GM12878 (cell line): ENCODE measurements around the gene F2RL1. TPM values are rescaled to one million over a fixed set of nuclear protein-coding genes. Genes with fewer than 3 reads are reported as not detected.

Experiments used
- ATF3 ChIP-seq: IDR thresholded peaks from 2 replicates; pipeline ENCODE4 v1.6.1; 2011; ENCODE audit warnings: low read depth, mild to moderate bottlenecking, low read length, moderate library complexity, borderline replicate concordance; ENCODE audit errors: extremely low read depth
- CBX3 ChIP-seq: fragments of 200-600 bp; sonication (generic); IDR thresholded peaks from 2 replicates; pipeline ENCODE4 v1.6.1; 2016; ENCODE audit warnings: low read depth, borderline replicate concordance
- HDAC6 ChIP-seq: fragments of 200-600 bp; sonication (generic); IDR thresholded peaks from one replicate; pipeline ENCODE4 v1.8.0; 2017; ENCODE audit warnings: antibody characterized with exemption; ENCODE audit not compliant: unreplicated experiment
- IKZF2 ChIP-seq, 2 experiments: fragments of 450-650 bp; IDR thresholded peaks; 2 replicates each; pipeline ENCODE4 v1.6.1; 2017; ENCODE audit warnings: mild to moderate bottlenecking in 2 of 2, moderate library complexity in 2 of 2
- IRF4 ChIP-seq: IDR thresholded peaks from 2 replicates; pipeline ENCODE4 v1.6.1; 2011; ENCODE audit warnings: low read depth, low read length
- NFXL1 ChIP-seq: fragments of 450-650 bp; IDR thresholded peaks from 2 replicates; pipeline ENCODE4 v1.6.1; 2017; ENCODE audit warnings: antibody characterized with exemption, mild to moderate bottlenecking, borderline replicate concordance
- NR2C2 ChIP-seq: IDR thresholded peaks from 2 replicates; pipeline ENCODE4 v1.6.1; 2011; ENCODE audit warnings: borderline replicate concordance, low read depth; ENCODE audit not compliant: control insufficient read depth, insufficient read length
- PKNOX1 ChIP-seq: fragments of 450-650 bp; IDR thresholded peaks from 2 replicates; pipeline ENCODE4 v1.6.1; 2016; ENCODE audit warnings: mild to moderate bottlenecking
- POLR2A ChIP-seq: IDR thresholded peaks from 2 replicates; pipeline ENCODE4 v1.6.1; 2011; ENCODE audit warnings: low read depth, mild to moderate bottlenecking, low read length
- POLR2AphosphoS2 ChIP-seq: IDR thresholded peaks from 2 replicates; pipeline ENCODE4 v1.6.1; 2011; ENCODE audit warnings: low read depth, mild to moderate bottlenecking, low read length, improper control_type of control experiment, moderate library complexity
- RBBP5 ChIP-seq: fragments of 200-600 bp; sonication (generic); conservative IDR thresholded peaks from 2 replicates; pipeline ENCODE4 v1.6.1; 2016
- RCOR1 ChIP-seq: conservative IDR thresholded peaks from 2 replicates; pipeline ENCODE4 v1.6.1; 2012; ENCODE audit warnings: low read depth, low read length, improper control_type of control experiment
- RFX5 ChIP-seq: IDR thresholded peaks from 2 replicates; pipeline ENCODE4 v1.6.1; 2011; ENCODE audit warnings: low read depth, low read length, improper control_type of control experiment
- SMC3 ChIP-seq: IDR thresholded peaks from 2 replicates; pipeline ENCODE4 v1.6.1; 2011; ENCODE audit warnings: low read length, improper control_type of control experiment, borderline replicate concordance
- YY1 ChIP-seq: IDR thresholded peaks from 2 replicates; pipeline ENCODE4 v1.6.1; 2011; ENCODE audit warnings: low read depth, mild to moderate bottlenecking, low read length
- ZNF622 ChIP-seq: fragments of 450-650 bp; IDR thresholded peaks from 2 replicates; pipeline ENCODE4 v1.6.1; 2017; ENCODE audit warnings: mild to moderate bottlenecking, inconsistent platforms
- polyA plus RNA-seq, 11 experiments: library from polyadenylated mRNA; depleted of rRNA in 4 of 11; unstranded in 6 of 11; stranded (reverse) in 5 of 11; fragments of >200 nt; fragmentation: Nextera tagmentation in 4 of 11; fragmentation: Illumina TruSeq in 1 of 11; extraction: Ambion mirVana in 4 of 11; extraction: Trizol in 1 of 11; gene quantifications; 1 replicate in 1 of 11; 2 replicates in 10 of 11; pipeline versions ENCODE4 v1.2.1 to v1.2.3, GENCODE V29; 2011 to 2016; ENCODE audit warnings: inconsistent platforms in 2 of 11, missing spikeins in 2 of 11, low read depth in 1 of 11
- total RNA-seq, 4 experiments: library from RNA; depleted of rRNA in 3 of 4; stranded (reverse); fragments of >200 nt in 3 of 4; fragmentation: Illumina TruSeq in 1 of 4; extraction: Trizol in 1 of 4; gene quantifications; 2 replicates each; pipeline versions ENCODE4 v1.2.1 to v1.2.3, GENCODE V29; 2013 to 2021
- TF ChIP-seq, protein P1 (sequence below): fragments of 450-650 bp; formaldehyde crosslinking; IDR thresholded peaks from 2 replicates; pipeline ENCODE4 v1.5.0; 2022; ENCODE audit warnings: mild to moderate bottlenecking, missing genetic modification characterization
- TF ChIP-seq, protein P2 (sequence below): IDR thresholded peaks from 2 replicates; pipeline ENCODE4 v1.6.1; 2012; ENCODE audit warnings: low read length, inconsistent platforms
- TF ChIP-seq, protein P3 (sequence below): IDR thresholded peaks from 2 replicates; pipeline ENCODE4 v1.6.1; 2012; ENCODE audit warnings: improper control_type of control experiment, low read depth, low read length; ENCODE audit not compliant: insufficient replicate concordance
- TF ChIP-seq, protein P4 (sequence below): fragments of 450-650 bp; IDR thresholded peaks from 2 replicates; pipeline ENCODE4 v1.6.1; 2014; ENCODE audit warnings: mild to moderate bottlenecking

The F2RL1 gene
- total and polyA plus RNA-seq, 10 of the 15 experiments (the other 5 are each of a cell fraction or from before 2014, with no cell fraction given): 0.04 to 0.10 TPM; not detected in 8

- TF ChIP-seq, protein P1, sequence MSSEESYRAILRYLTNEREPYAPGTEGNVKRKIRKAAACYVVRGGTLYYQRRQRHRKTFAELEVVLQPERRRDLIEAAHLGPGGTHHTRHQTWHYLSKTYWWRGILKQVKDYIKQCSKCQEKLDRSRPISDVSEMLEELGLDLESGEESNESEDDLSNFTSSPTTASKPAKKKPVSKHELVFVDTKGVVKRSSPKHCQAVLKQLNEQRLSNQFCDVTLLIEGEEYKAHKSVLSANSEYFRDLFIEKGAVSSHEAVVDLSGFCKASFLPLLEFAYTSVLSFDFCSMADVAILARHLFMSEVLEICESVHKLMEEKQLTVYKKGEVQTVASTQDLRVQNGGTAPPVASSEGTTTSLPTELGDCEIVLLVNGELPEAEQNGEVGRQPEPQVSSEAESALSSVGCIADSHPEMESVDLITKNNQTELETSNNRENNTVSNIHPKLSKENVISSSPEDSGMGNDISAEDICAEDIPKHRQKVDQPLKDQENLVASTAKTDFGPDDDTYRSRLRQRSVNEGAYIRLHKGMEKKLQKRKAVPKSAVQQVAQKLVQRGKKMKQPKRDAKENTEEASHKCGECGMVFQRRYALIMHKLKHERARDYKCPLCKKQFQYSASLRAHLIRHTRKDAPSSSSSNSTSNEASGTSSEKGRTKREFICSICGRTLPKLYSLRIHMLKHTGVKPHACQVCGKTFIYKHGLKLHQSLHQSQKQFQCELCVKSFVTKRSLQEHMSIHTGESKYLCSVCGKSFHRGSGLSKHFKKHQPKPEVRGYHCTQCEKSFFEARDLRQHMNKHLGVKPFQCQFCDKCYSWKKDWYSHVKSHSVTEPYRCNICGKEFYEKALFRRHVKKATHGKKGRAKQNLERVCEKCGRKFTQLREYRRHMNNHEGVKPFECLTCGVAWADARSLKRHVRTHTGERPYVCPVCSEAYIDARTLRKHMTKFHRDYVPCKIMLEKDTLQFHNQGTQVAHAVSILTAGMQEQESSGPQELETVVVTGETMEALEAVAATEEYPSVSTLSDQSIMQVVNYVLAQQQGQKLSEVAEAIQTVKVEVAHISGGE (CRISPR knock-in tag): no peak
- TF ChIP-seq NFXL1 (no peak), ZNF622 (no peak), ATF3 (no peak), NR2C2 (no peak), SMC3 (no peak), HDAC6 (no peak), RCOR1 (no peak), RBBP5 (no peak), RFX5 (no peak), IRF4 (no peak), PKNOX1 (no peak), CBX3 (no peak), YY1 (no peak), POLR2AphosphoS2 (no peak), IKZF2 (IDR thresholded peaks at IDR 0.05) (peak; percentile 87), POLR2A (no peak)
- TF ChIP-seq, protein P2, sequence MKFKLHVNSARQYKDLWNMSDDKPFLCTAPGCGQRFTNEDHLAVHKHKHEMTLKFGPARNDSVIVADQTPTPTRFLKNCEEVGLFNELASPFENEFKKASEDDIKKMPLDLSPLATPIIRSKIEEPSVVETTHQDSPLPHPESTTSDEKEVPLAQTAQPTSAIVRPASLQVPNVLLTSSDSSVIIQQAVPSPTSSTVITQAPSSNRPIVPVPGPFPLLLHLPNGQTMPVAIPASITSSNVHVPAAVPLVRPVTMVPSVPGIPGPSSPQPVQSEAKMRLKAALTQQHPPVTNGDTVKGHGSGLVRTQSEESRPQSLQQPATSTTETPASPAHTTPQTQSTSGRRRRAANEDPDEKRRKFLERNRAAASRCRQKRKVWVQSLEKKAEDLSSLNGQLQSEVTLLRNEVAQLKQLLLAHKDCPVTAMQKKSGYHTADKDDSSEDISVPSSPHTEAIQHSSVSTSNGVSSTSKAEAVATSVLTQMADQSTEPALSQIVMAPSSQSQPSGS: peak; percentile 34; the same call in 1 of the 2 replicates
- TF ChIP-seq, protein P3, sequence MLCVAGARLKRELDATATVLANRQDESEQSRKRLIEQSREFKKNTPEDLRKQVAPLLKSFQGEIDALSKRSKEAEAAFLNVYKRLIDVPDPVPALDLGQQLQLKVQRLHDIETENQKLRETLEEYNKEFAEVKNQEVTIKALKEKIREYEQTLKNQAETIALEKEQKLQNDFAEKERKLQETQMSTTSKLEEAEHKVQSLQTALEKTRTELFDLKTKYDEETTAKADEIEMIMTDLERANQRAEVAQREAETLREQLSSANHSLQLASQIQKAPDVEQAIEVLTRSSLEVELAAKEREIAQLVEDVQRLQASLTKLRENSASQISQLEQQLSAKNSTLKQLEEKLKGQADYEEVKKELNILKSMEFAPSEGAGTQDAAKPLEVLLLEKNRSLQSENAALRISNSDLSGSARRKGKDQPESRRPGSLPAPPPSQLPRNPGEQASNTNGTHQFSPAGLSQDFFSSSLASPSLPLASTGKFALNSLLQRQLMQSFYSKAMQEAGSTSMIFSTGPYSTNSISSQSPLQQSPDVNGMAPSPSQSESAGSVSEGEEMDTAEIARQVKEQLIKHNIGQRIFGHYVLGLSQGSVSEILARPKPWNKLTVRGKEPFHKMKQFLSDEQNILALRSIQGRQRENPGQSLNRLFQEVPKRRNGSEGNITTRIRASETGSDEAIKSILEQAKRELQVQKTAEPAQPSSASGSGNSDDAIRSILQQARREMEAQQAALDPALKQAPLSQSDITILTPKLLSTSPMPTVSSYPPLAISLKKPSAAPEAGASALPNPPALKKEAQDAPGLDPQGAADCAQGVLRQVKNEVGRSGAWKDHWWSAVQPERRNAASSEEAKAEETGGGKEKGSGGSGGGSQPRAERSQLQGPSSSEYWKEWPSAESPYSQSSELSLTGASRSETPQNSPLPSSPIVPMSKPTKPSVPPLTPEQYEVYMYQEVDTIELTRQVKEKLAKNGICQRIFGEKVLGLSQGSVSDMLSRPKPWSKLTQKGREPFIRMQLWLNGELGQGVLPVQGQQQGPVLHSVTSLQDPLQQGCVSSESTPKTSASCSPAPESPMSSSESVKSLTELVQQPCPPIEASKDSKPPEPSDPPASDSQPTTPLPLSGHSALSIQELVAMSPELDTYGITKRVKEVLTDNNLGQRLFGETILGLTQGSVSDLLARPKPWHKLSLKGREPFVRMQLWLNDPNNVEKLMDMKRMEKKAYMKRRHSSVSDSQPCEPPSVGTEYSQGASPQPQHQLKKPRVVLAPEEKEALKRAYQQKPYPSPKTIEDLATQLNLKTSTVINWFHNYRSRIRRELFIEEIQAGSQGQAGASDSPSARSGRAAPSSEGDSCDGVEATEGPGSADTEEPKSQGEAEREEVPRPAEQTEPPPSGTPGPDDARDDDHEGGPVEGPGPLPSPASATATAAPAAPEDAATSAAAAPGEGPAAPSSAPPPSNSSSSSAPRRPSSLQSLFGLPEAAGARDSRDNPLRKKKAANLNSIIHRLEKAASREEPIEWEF: no peak
- TF ChIP-seq, protein P4, sequence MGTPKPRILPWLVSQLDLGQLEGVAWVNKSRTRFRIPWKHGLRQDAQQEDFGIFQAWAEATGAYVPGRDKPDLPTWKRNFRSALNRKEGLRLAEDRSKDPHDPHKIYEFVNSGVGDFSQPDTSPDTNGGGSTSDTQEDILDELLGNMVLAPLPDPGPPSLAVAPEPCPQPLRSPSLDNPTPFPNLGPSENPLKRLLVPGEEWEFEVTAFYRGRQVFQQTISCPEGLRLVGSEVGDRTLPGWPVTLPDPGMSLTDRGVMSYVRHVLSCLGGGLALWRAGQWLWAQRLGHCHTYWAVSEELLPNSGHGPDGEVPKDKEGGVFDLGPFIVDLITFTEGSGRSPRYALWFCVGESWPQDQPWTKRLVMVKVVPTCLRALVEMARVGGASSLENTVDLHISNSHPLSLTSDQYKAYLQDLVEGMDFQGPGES: no peak
These were observed 12.3 kb downstream of the F2RL1 start (continued) for GRCh38 chr5:76831110-76831452.
